GM23338 (cell line): ENCODE results near the gene UNC80. TPM values are rescaled to one million over a fixed set of nuclear protein-coding genes. Genes with fewer than 3 reads are reported as not detected.

ENCODE experiments used
- ATAC-seq: fragments of 200-7000 bp; cut with Tn5 transposase; 3 replicates; pipeline ENCODE4 v1.9.1; 2020
- DNase-seq: peaks from one replicate; pipeline ENCODE4 v3.0.0-alpha.2; 2015; ENCODE audit warnings: low spot score
- H2AFZ ChIP-seq: fragments of 200-600 bp; sonication (generic); 2 replicates; pipeline ENCODE4 v1.8.0; 2016; ENCODE audit warnings: antibody characterized with exemption, mild to moderate bottlenecking, moderate library complexity
- H3F3A ChIP-seq: fragments of 200-600 bp; sonication (generic); replicated peaks from 2 replicates; pipeline ENCODE4 v1.8.0; 2017; ENCODE audit warnings: antibody characterized with exemption, mixed run types, low read depth
- H3K27ac ChIP-seq: fragments of 200-600 bp; sonication (generic); 2 replicates; pipeline ENCODE4 v1.6.1; 2016; ENCODE audit warnings: low read depth
- H3K27me3 ChIP-seq: fragments of 200-600 bp; sonication (generic); 2 replicates; pipeline ENCODE4 v1.8.0; 2016; ENCODE audit warnings: mild to moderate bottlenecking, mixed run types, moderate library complexity; ENCODE audit not compliant: insufficient read depth
- H3K36me3 ChIP-seq: fragments of 200-600 bp; sonication (generic); 2 replicates; pipeline ENCODE4 v1.8.0; 2016; ENCODE audit warnings: mild to moderate bottlenecking; ENCODE audit not compliant: insufficient read depth
- H3K4me1 ChIP-seq: fragments of 200-600 bp; sonication (generic); 2 replicates; pipeline ENCODE4 v1.8.0; 2016; ENCODE audit warnings: mild to moderate bottlenecking, moderate library complexity; ENCODE audit not compliant: insufficient read depth
- H3K4me2 ChIP-seq: fragments of 200-600 bp; sonication (generic); 2 replicates; pipeline ENCODE4 v1.7.1; 2017; ENCODE audit warnings: mixed run types
- H3K4me3 ChIP-seq: fragments of 200-600 bp; sonication (generic); 2 replicates; pipeline ENCODE4 v1.6.1; 2016; ENCODE audit warnings: mixed run types
- H3K79me2 ChIP-seq: fragments of 200-600 bp; sonication (generic); replicated peaks from 2 replicates; pipeline ENCODE4 v1.8.0; 2017; ENCODE audit warnings: mild to moderate bottlenecking; ENCODE audit not compliant: insufficient read depth
- H3K9me2 ChIP-seq: fragments of 200-600 bp; sonication (generic); 2 replicates; pipeline ENCODE4 v1.8.0; 2017; ENCODE audit not compliant: insufficient read depth
- H4K20me1 ChIP-seq: fragments of 200-600 bp; sonication (generic); replicated peaks from 2 replicates; pipeline ENCODE4 v1.8.0; 2017; ENCODE audit warnings: mild to moderate bottlenecking; ENCODE audit not compliant: insufficient read depth
- H3K27ac Mint-ChIP-seq: 2 replicates; pipeline ENCODE4 v1.8.0; 2020; ENCODE audit warnings: inconsistent platforms, mild to moderate bottlenecking, moderate library complexity, mixed read lengths
- H3K27me3 Mint-ChIP-seq: 3 replicates; pipeline ENCODE4 v1.8.0; 2022; ENCODE audit warnings: low read depth, mild to moderate bottlenecking, moderate library complexity, mixed read lengths, inconsistent platforms; ENCODE audit not compliant: insufficient read depth, poor library complexity
- H3K36me3 Mint-ChIP-seq: 3 replicates; pipeline ENCODE4 v1.8.0; 2021; ENCODE audit warnings: low read depth, mild to moderate bottlenecking, inconsistent platforms, moderate library complexity, mixed read lengths
- H3K4me1 Mint-ChIP-seq: 3 replicates; pipeline ENCODE4 v1.8.0; 2020; ENCODE audit warnings: mild to moderate bottlenecking, inconsistent platforms, mixed read lengths
- H3K4me3 Mint-ChIP-seq: 3 replicates; pipeline ENCODE4 v1.8.0; 2021; ENCODE audit warnings: moderate library complexity, mild to moderate bottlenecking, inconsistent platforms, mixed read lengths
- H3K9me3 Mint-ChIP-seq: 3 replicates; pipeline ENCODE4 v1.8.0; 2020; ENCODE audit warnings: moderate library complexity, mild to moderate bottlenecking, inconsistent platforms, mixed read lengths
- CREB1 ChIP-seq: fragments of 250-450 bp; sonication (Bioruptor Pico); IDR thresholded peaks from 2 replicates; pipeline ENCODE4 v1.5.0; 2020; ENCODE audit warnings: low read depth, mild to moderate bottlenecking, moderate library complexity
- EZH2 ChIP-seq: fragments of 200-600 bp; sonication (generic); IDR thresholded peaks from one replicate; pipeline ENCODE4 v1.8.0; 2017; ENCODE audit warnings: antibody characterized with exemption, mild to moderate bottlenecking, low read depth; ENCODE audit not compliant: unreplicated experiment
- NANOG ChIP-seq: IDR thresholded peaks from 2 replicates; pipeline ENCODE4 v1.6.1; 2016; ENCODE audit warnings: antibody characterized with exemption, borderline replicate concordance
- POLR2AphosphoS5 ChIP-seq: IDR thresholded peaks from 2 replicates; pipeline ENCODE4 v1.6.1; 2016; ENCODE audit warnings: antibody characterized with exemption, low read depth
- STAT1 ChIP-seq: IDR thresholded peaks from one replicate; pipeline ENCODE4 v1.6.1; 2016; ENCODE audit warnings: antibody characterized with exemption; ENCODE audit not compliant: unreplicated experiment
- ZNF114 ChIP-seq: fragments of 250-450 bp; sonication (Bioruptor Pico); IDR thresholded peaks from 2 replicates; pipeline ENCODE4 v1.5.0; 2020; ENCODE audit warnings: mild to moderate bottlenecking, moderate library complexity
- polyA plus RNA-seq: library from polyadenylated mRNA; unstranded; fragments of >200 nt; fragmentation: Nextera tagmentation; extraction: Ambion mirVana; gene quantifications from 2 replicates; pipeline ENCODE4 v1.2.1, GENCODE V29; 2016
- total RNA-seq: library from RNA; depleted of rRNA; stranded (reverse); fragments of >200 nt; shearing (Covaris generic); gene quantifications from 2 replicates; pipeline ENCODE4 v1.2.3, GENCODE V29; 2014
- TF ChIP-seq, protein P1 (sequence below): IDR thresholded peaks from 2 replicates; pipeline ENCODE4 v1.6.1; 2016; ENCODE audit warnings: antibody characterized with exemption
- TF ChIP-seq, protein P2 (sequence below): IDR thresholded peaks from one replicate; pipeline ENCODE4 v1.6.1; 2018; ENCODE audit warnings: antibody characterized with exemption; ENCODE audit not compliant: unreplicated experiment
- TF ChIP-seq, protein P3 (sequence below), 2 experiments: fragments of 200-600 bp in 1 of 2; sonication (generic) in 1 of 2; conservative IDR thresholded peaks; 2 replicates each; pipeline versions ENCODE4 v1.5.1 to v1.6.1; 2016 to 2017; ENCODE audit warnings: antibody characterized with exemption in 2 of 2, low read depth in 2 of 2, mild to moderate bottlenecking in 2 of 2, moderate library complexity in 1 of 2

UNC80 gene
- total and polyA plus RNA-seq, 2 experiments from 2014 or later, result 0.11 to 1.5 TPM

DNA sequence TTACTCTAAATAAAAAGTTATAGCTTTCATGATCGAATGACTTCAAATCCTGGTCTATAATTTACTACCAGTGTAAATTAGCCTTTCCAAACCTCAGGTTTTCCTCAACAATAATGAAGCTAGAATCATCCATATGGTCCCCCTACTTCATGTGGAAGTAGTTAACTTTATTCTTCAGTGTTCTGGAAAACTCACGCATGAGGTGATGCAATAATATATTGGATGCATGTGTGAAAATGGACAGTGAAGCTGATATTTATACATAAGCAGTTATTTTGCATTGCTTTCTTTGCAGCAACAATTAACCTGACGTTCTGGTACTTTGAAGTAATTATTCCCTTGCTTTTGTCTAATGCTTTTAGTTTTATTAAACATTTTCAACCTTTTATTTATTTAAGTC lies 18.6 kb upstream of the UNC80 start:
- Histone ChIP-seq H3K4me1 (peaks cover 14% of the 10 kb centered on the region), H4K20me1 (peaks cover 8% of the 10 kb centered on the region), H3K9me2 (no peaks in the 10 kb centered on the region), H3K27me3 (peaks cover 60% of the 10 kb centered on the region), H3F3A (no peaks in the 10 kb centered on the region), H2AFZ (no peak overlapping the region), H3K4me2 (no peak overlapping the region), H3K36me3 (no peaks in the 10 kb centered on the region), H3K4me3 (no peak overlapping the region), H3K79me2 (no peaks in the 10 kb centered on the region), H3K27ac (no peak overlapping the region)
- Mint-ChIP-seq H3K4me1 (peaks cover 13% of the 10 kb centered on the region; the same call in 2 of the 3 replicates), H3K36me3 (peaks cover 4% of the 10 kb centered on the region; the same call in 2 of the 3 replicates), H3K27me3 (peaks cover 50% of the 10 kb centered on the region), H3K27ac (no peak overlapping the region), H3K9me3 (peaks cover 14% of the 10 kb centered on the region; the same call in 2 of the 3 replicates), H3K4me3 (no peak overlapping the region)
- DNase-seq (no peak), ATAC-seq (no peak)
- TF ChIP-seq, protein P1, sequence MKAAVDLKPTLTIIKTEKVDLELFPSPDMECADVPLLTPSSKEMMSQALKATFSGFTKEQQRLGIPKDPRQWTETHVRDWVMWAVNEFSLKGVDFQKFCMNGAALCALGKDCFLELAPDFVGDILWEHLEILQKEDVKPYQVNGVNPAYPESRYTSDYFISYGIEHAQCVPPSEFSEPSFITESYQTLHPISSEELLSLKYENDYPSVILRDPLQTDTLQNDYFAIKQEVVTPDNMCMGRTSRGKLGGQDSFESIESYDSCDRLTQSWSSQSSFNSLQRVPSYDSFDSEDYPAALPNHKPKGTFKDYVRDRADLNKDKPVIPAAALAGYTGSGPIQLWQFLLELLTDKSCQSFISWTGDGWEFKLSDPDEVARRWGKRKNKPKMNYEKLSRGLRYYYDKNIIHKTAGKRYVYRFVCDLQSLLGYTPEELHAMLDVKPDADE, result no peak

DNA sequence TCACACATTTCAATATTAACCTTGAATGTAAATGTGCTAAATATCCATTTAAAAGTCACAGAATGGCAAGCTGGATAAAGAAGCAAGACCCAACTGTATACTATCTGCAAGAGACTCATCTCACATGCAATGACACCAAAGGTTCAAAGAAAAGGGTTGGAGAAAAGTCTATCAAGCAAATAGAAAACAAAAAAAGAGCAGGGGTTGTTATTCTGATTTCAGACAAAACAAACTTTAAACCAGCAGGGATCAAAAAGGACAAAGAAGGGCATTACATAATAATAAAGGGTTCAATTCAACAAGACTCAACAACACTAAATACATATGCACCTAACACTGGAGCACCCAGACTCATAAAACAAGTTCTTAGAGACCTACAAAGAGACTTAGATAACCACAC lies 14.5 kb upstream of the UNC80 start:
- peaks cover 87% of the 10 kb centered on the region for H3K27me3 Mint-ChIP-seq
- H3K4me3 ChIP-seq, result no peak overlapping the region
- no peaks in the 10 kb centered on the region for H3K79me2 ChIP-seq
- no peaks in the 10 kb centered on the region for H3K36me3 ChIP-seq
- ATAC-seq, result peak; percentile 77
- no peak overlapping the region for H3K27ac ChIP-seq
- peaks cover 13% of the 10 kb centered on the region; the same call in 2 of the 3 replicates for H3K9me3 Mint-ChIP-seq
- peaks cover 12% of the 10 kb centered on the region for H3K4me1 ChIP-seq
- no peak overlapping the region for H2AFZ ChIP-seq
- H3K9me2 ChIP-seq, result no peaks in the 10 kb centered on the region
- TF ChIP-seq CREB1 (CRISPR knock-in tag) (peak; percentile 34; the same call in 1 of the 2 replicates), POLR2AphosphoS5 (peak; percentile 55), ZNF114 (no peak), NANOG (peak; percentile 44; the same call in 1 of the 2 replicates), EZH2 (no peak), STAT1 (no peak)
- TF ChIP-seq, protein P2, sequence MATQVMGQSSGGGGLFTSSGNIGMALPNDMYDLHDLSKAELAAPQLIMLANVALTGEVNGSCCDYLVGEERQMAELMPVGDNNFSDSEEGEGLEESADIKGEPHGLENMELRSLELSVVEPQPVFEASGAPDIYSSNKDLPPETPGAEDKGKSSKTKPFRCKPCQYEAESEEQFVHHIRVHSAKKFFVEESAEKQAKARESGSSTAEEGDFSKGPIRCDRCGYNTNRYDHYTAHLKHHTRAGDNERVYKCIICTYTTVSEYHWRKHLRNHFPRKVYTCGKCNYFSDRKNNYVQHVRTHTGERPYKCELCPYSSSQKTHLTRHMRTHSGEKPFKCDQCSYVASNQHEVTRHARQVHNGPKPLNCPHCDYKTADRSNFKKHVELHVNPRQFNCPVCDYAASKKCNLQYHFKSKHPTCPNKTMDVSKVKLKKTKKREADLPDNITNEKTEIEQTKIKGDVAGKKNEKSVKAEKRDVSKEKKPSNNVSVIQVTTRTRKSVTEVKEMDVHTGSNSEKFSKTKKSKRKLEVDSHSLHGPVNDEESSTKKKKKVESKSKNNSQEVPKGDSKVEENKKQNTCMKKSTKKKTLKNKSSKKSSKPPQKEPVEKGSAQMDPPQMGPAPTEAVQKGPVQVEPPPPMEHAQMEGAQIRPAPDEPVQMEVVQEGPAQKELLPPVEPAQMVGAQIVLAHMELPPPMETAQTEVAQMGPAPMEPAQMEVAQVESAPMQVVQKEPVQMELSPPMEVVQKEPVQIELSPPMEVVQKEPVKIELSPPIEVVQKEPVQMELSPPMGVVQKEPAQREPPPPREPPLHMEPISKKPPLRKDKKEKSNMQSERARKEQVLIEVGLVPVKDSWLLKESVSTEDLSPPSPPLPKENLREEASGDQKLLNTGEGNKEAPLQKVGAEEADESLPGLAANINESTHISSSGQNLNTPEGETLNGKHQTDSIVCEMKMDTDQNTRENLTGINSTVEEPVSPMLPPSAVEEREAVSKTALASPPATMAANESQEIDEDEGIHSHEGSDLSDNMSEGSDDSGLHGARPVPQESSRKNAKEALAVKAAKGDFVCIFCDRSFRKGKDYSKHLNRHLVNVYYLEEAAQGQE, result no peak
- TF ChIP-seq, protein P3, sequence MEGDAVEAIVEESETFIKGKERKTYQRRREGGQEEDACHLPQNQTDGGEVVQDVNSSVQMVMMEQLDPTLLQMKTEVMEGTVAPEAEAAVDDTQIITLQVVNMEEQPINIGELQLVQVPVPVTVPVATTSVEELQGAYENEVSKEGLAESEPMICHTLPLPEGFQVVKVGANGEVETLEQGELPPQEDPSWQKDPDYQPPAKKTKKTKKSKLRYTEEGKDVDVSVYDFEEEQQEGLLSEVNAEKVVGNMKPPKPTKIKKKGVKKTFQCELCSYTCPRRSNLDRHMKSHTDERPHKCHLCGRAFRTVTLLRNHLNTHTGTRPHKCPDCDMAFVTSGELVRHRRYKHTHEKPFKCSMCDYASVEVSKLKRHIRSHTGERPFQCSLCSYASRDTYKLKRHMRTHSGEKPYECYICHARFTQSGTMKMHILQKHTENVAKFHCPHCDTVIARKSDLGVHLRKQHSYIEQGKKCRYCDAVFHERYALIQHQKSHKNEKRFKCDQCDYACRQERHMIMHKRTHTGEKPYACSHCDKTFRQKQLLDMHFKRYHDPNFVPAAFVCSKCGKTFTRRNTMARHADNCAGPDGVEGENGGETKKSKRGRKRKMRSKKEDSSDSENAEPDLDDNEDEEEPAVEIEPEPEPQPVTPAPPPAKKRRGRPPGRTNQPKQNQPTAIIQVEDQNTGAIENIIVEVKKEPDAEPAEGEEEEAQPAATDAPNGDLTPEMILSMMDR (conservative IDR thresholded peaks at IDR 0.05; ENCODE audit: low read depth in 2 of 2), result no peak
- H3F3A ChIP-seq, result no peaks in the 10 kb centered on the region
- H3K27ac Mint-ChIP-seq, result no peak overlapping the region
- DNase-seq, result peak; percentile 44
- H3K36me3 Mint-ChIP-seq, result peaks cover under 1% of the 10 kb centered on the region; the same call in 2 of the 3 replicates
- peaks cover 100% of the 10 kb centered on the region for H3K27me3 ChIP-seq
- peaks cover 22% of the 10 kb centered on the region for H4K20me1 ChIP-seq
- H3K4me3 Mint-ChIP-seq, result no peak overlapping the region
- H3K4me1 Mint-ChIP-seq, result peaks cover 13% of the 10 kb centered on the region; the same call in 2 of the 3 replicates
- peak overlapping the region; percentile 25; the same call in 1 of the 2 replicates for H3K4me2 ChIP-seq
